HTERT RPE-1 (cell line): Measurements from ENCODE around the gene TBXT.
"Not testable (repeated sequence)": the region's sequence is repeated elsewhere in the genome, so short reads cannot be mapped to it uniquely, and the experiment has no call there.

Experiments used
- in situ Hi-C: fragments of 300-500 bp; cut with MboI; formaldehyde crosslinking; loops from 4 replicates; pipeline ENCODE4 v1.14.3; 2020; ENCODE audit warnings: low sequenced_read_pairs

Gene TBXT

GRCh38 chr6:166172546-166172945, 4.9 kb upstream of the TBXT start:
- in situ Hi-C loops, result no loop called here

GRCh38 chr6:166169549-166170421, 2.1 kb upstream of the TBXT start:
- in situ Hi-C loops, result no loop called here

GRCh38 chr6:166168616-166169548, 1.2 kb upstream of the TBXT start:
- in situ Hi-C loops, result no loop called here

- in situ Hi-C loops, result no loop called here
Observed at GRCh38 chr6:166167258-166167731, 356 bp downstream of the TBXT start.

- in situ Hi-C loops, result no loop called here
Observed at GRCh38 chr6:166166314-166167257, 1.1 kb downstream of the TBXT start.

- in situ Hi-C loops, result no loop called here
Observed at GRCh38 chr6:166165558-166166313, 1.9 kb downstream of the TBXT start.

- in situ Hi-C loops, result no loop called here
Observed at GRCh38 chr6:166162599-166163342, 4.9 kb downstream of the TBXT start.

GRCh38 chr6:166157930-166158617, 9.6 kb downstream of the TBXT start:
- in situ Hi-C loops, result no loop called here

- in situ Hi-C loops, result no loop called here
Observed at GRCh38 chr6:166156942-166157341, 10.7 kb downstream of the TBXT start.

GRCh38 chr6:166153966-166154365, 13.7 kb downstream of the TBXT start:
- in situ Hi-C loops, result no loop called here

GRCh38 chr6:166152660-166153059, 15.0 kb downstream of the TBXT start:
- in situ Hi-C loops, result no loop called here

- in situ Hi-C loops, result no loop called here
Observed at GRCh38 chr6:166151798-166152197, 15.9 kb downstream of the TBXT start.

GRCh38 chr6:166145751-166146150, 21.9 kb downstream of the TBXT start:
- in situ Hi-C loops, result no loop called here

GRCh38 chr6:166143011-166143410, 24.6 kb downstream of the TBXT start:
- in situ Hi-C loops, result no loop called here

- in situ Hi-C loops, result no loop called here
Observed at GRCh38 chr6:166127624-166128472, 39.8 kb downstream of the TBXT start.

- in situ Hi-C loops, result not testable (repeated sequence)
Observed at GRCh38 chr6:166123115-166123514, 44.5 kb downstream of the TBXT start.

GRCh38 chr6:166121726-166122125, 45.9 kb downstream of the TBXT start:
- in situ Hi-C loops, result no loop called here
